ENCODE data around the gene MTA2. TPM values are rescaled to one million over a fixed set of nuclear protein-coding genes. Genes with fewer than 3 reads are reported as not detected.

Gene MTA2
- total and polyA plus RNA-seq, 2 of the 8 experiments (the other 6 are each of a cell fraction or from before 2014, with no cell fraction given) = 25.7 to 114 TPM

DNA sequence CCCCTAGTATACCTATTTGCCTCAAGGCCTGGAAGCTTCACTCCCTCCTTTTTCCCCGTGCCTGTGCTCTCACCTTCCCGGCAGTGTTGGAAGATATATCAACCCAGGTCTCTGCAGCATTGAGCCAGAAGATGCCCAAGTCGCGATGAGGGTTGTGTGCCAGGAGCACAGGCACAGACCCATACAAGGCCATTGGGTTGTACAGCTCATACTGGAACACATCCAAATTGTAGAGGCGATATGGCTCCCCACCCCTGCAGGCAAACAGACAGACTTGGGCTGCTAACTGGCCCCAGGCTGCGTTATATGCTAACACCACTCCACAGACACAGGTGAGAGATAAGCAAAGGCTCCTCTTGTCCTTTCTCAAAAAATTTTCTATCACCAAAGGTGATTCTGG is 30.8 kb upstream of the MTA2 start (continued):
- TF ChIP-seq, protein P1, sequence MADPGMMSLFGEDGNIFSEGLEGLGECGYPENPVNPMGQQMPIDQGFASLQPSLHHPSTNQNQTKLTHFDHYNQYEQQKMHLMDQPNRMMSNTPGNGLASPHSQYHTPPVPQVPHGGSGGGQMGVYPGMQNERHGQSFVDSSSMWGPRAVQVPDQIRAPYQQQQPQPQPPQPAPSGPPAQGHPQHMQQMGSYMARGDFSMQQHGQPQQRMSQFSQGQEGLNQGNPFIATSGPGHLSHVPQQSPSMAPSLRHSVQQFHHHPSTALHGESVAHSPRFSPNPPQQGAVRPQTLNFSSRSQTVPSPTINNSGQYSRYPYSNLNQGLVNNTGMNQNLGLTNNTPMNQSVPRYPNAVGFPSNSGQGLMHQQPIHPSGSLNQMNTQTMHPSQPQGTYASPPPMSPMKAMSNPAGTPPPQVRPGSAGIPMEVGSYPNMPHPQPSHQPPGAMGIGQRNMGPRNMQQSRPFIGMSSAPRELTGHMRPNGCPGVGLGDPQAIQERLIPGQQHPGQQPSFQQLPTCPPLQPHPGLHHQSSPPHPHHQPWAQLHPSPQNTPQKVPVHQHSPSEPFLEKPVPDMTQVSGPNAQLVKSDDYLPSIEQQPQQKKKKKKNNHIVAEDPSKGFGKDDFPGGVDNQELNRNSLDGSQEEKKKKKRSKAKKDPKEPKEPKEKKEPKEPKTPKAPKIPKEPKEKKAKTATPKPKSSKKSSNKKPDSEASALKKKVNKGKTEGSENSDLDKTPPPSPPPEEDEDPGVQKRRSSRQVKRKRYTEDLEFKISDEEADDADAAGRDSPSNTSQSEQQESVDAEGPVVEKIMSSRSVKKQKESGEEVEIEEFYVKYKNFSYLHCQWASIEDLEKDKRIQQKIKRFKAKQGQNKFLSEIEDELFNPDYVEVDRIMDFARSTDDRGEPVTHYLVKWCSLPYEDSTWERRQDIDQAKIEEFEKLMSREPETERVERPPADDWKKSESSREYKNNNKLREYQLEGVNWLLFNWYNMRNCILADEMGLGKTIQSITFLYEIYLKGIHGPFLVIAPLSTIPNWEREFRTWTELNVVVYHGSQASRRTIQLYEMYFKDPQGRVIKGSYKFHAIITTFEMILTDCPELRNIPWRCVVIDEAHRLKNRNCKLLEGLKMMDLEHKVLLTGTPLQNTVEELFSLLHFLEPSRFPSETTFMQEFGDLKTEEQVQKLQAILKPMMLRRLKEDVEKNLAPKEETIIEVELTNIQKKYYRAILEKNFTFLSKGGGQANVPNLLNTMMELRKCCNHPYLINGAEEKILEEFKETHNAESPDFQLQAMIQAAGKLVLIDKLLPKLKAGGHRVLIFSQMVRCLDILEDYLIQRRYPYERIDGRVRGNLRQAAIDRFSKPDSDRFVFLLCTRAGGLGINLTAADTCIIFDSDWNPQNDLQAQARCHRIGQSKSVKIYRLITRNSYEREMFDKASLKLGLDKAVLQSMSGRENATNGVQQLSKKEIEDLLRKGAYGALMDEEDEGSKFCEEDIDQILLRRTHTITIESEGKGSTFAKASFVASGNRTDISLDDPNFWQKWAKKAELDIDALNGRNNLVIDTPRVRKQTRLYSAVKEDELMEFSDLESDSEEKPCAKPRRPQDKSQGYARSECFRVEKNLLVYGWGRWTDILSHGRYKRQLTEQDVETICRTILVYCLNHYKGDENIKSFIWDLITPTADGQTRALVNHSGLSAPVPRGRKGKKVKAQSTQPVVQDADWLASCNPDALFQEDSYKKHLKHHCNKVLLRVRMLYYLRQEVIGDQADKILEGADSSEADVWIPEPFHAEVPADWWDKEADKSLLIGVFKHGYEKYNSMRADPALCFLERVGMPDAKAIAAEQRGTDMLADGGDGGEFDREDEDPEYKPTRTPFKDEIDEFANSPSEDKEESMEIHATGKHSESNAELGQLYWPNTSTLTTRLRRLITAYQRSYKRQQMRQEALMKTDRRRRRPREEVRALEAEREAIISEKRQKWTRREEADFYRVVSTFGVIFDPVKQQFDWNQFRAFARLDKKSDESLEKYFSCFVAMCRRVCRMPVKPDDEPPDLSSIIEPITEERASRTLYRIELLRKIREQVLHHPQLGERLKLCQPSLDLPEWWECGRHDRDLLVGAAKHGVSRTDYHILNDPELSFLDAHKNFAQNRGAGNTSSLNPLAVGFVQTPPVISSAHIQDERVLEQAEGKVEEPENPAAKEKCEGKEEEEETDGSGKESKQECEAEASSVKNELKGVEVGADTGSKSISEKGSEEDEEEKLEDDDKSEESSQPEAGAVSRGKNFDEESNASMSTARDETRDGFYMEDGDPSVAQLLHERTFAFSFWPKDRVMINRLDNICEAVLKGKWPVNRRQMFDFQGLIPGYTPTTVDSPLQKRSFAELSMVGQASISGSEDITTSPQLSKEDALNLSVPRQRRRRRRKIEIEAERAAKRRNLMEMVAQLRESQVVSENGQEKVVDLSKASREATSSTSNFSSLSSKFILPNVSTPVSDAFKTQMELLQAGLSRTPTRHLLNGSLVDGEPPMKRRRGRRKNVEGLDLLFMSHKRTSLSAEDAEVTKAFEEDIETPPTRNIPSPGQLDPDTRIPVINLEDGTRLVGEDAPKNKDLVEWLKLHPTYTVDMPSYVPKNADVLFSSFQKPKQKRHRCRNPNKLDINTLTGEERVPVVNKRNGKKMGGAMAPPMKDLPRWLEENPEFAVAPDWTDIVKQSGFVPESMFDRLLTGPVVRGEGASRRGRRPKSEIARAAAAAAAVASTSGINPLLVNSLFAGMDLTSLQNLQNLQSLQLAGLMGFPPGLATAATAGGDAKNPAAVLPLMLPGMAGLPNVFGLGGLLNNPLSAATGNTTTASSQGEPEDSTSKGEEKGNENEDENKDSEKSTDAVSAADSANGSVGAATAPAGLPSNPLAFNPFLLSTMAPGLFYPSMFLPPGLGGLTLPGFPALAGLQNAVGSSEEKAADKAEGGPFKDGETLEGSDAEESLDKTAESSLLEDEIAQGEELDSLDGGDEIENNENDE (IDR thresholded peaks at IDR 0.05; ENCODE audit: insufficient replicate concordance, low read length) = no peak
- TF ChIP-seq CREB1 (IDR thresholded peaks at IDR 0.05) (no peak), NRF1 (IDR thresholded peaks at IDR 0.05; ENCODE audit: low read depth, low read length) (no peak), JUN (IDR thresholded peaks at IDR 0.05; ENCODE audit: low read depth, low read length) (no peak), CHD2 (IDR thresholded peaks at IDR 0.05; ENCODE audit: low read length) (no peak), NANOG (IDR thresholded peaks at IDR 0.05; ENCODE audit: insufficient read depth, low read depth, low read length, poor library complexity, severe bottlenecking) (no peak), SIN3A (conservative IDR thresholded peaks at IDR 0.05 in 1 of 2, IDR thresholded peaks at IDR 0.05 in 1 of 2; ENCODE audit: low read depth in 1 of 2, low read length in 2 of 2) (no peak), HDAC2 (IDR thresholded peaks at IDR 0.05; ENCODE audit: borderline replicate concordance in 1 of 2, low read depth in 2 of 2, low read length in 2 of 2) (no peak)
- TF ChIP-seq, protein P2, sequence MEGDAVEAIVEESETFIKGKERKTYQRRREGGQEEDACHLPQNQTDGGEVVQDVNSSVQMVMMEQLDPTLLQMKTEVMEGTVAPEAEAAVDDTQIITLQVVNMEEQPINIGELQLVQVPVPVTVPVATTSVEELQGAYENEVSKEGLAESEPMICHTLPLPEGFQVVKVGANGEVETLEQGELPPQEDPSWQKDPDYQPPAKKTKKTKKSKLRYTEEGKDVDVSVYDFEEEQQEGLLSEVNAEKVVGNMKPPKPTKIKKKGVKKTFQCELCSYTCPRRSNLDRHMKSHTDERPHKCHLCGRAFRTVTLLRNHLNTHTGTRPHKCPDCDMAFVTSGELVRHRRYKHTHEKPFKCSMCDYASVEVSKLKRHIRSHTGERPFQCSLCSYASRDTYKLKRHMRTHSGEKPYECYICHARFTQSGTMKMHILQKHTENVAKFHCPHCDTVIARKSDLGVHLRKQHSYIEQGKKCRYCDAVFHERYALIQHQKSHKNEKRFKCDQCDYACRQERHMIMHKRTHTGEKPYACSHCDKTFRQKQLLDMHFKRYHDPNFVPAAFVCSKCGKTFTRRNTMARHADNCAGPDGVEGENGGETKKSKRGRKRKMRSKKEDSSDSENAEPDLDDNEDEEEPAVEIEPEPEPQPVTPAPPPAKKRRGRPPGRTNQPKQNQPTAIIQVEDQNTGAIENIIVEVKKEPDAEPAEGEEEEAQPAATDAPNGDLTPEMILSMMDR (IDR thresholded peaks at IDR 0.05; ENCODE audit: control extremely low read depth in 1 of 3, insufficient read depth in 1 of 3, low read depth in 1 of 3, low read length in 3 of 3) = no peak

Data from H1 (cell line).